Esophagus muscularis mucosa (tissue), 4 donors: Measurements from ENCODE around the gene PUSL1. TPM values are rescaled to one million over a fixed set of nuclear protein-coding genes. Genes with fewer than 3 reads are reported as not detected.
A peak's percentile ranks its signal among the peaks of the same experiment; 100 is the strongest.

ENCODE experiments used
- DNase-seq: peaks from one replicate; pipeline ENCODE4 v3.0.0-alpha.2; 2017; ENCODE audit errors: extremely low spot score
- H3K27ac ChIP-seq, 4 donors: fragments of 200-600 bp; sonication (generic); replicated peaks in 1 of 4; 1 replicate in 3 of 4; 2 replicates in 1 of 4; pipeline ENCODE4 v1.5.1; 2016 to 2019; ENCODE audit warnings: mild to moderate bottlenecking in 1 of 4
- H3K27me3 ChIP-seq, 4 donors: fragments of 200-600 bp; sonication (generic); one replicate each; pipeline versions ENCODE4 v1.5.1 to v1.6.0; 2016 to 2019
- H3K36me3 ChIP-seq, 4 donors: fragments of 200-600 bp; sonication (generic); one replicate each; pipeline ENCODE4 v1.5.1; 2016 to 2019
- H3K4me1 ChIP-seq, 4 donors: fragments of 200-600 bp; sonication (generic); one replicate each; pipeline ENCODE4 v1.5.1; 2016 to 2019
- H3K4me3 ChIP-seq, 4 donors: fragments of 200-600 bp; sonication (generic); 1 replicate in 2 of 4; 2 replicates in 2 of 4; pipeline ENCODE4 v1.5.1; 2016 to 2019; ENCODE audit warnings: mild to moderate bottlenecking in 4 of 4, moderate library complexity in 1 of 4
- H3K9me3 ChIP-seq, 4 donors: fragments of 200-600 bp; sonication (generic); 1 replicate in 3 of 4; 2 replicates in 1 of 4; pipeline ENCODE4 v1.5.1; 2016 to 2019
- EP300 ChIP-seq: sonication (generic); formaldehyde crosslinking; IDR thresholded peaks from one replicate; pipeline ENCODE4 v1.6.1; 2017; ENCODE audit warnings: antibody characterized with exemption
- POLR2A ChIP-seq: fragments of 450-650 bp; IDR thresholded peaks from one replicate; pipeline ENCODE4 v1.6.1; 2017; ENCODE audit warnings: antibody characterized with exemption, moderate library complexity, mild to moderate bottlenecking, low read depth
- POLR2AphosphoS5 ChIP-seq, 2 donors: sonication (generic); formaldehyde crosslinking; IDR thresholded peaks; one replicate each; pipeline ENCODE4 v1.6.1; 2017; ENCODE audit warnings: antibody characterized with exemption in 2 of 2
- WGBS: methylation state at CpG from one replicate; pipeline ENCODE4 v1.1.5; 2018; 5-methylcytosine and 5-hydroxymethylcytosine counted together
- intact Hi-C: fragments of 100-400 bp; cut with DNase I; formaldehyde crosslinking; loops from one replicate; pipeline ENCODE4 v1.15.1; 2023
- total RNA-seq, 4 donors: library from RNA; depleted of rRNA; stranded (reverse); fragments of >200 nt; gene quantifications; one replicate each; pipeline versions ENCODE4 v1.1.0 to v1.2.1, GENCODE V29; 2016
- TF ChIP-seq, protein P1 (sequence below), 3 experiments: fragments of 200-600 bp in 2 of 3; fragments of 450-650 bp in 1 of 3; sonication (generic) in 2 of 3; IDR thresholded peaks; one replicate each; pipeline ENCODE4 v1.5.1; 2017 to 2019; ENCODE audit warnings: antibody characterized with exemption in 3 of 3, mild to moderate bottlenecking in 2 of 3, moderate library complexity in 1 of 3

Gene PUSL1
- total RNA-seq, 4 donors from 2014 or later, result 10.3 to 24.7 (median 21.7) TPM

DNA sequence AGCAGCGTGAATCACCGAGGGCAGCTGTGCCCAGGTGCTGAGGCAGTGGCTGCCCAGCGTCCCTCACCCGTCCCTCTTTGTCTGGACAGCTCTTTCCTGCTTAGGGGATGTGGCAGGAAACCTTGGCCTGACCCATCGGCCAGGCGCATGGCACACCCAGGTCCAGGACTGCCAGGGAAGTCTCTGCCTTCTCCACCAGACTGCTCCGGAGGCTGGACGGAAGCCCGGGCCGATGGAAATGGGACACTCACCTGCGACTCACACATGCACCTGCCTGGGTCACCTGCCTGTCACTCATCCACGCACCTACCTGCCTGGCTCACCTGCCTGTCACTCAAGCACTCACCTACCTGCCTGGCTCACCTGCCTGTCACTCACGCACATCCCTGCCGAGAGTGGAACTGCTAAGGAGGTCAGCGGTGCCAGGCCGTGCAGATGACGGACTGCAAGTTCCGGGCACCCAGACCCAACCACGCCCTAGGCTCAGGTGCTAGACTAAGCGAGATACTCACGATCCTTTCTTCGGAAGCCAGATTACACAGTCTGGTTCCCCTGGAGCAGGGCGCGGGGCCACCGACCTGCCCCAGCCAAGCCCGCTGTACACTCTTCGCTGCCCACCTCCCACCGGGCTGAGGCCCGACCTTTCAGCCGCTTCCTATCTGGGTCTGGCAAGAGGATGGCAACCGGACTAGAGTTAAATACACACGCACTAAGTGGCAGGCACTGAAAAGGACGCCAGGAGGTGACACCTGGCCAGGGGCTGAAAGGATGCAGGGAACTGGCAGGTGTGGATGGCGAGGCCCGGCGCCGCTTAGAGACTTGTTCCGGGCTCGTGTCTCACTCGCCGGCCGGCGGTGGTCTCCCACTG is 35.8 kb upstream of the PUSL1 start:
- TF ChIP-seq, protein P1, sequence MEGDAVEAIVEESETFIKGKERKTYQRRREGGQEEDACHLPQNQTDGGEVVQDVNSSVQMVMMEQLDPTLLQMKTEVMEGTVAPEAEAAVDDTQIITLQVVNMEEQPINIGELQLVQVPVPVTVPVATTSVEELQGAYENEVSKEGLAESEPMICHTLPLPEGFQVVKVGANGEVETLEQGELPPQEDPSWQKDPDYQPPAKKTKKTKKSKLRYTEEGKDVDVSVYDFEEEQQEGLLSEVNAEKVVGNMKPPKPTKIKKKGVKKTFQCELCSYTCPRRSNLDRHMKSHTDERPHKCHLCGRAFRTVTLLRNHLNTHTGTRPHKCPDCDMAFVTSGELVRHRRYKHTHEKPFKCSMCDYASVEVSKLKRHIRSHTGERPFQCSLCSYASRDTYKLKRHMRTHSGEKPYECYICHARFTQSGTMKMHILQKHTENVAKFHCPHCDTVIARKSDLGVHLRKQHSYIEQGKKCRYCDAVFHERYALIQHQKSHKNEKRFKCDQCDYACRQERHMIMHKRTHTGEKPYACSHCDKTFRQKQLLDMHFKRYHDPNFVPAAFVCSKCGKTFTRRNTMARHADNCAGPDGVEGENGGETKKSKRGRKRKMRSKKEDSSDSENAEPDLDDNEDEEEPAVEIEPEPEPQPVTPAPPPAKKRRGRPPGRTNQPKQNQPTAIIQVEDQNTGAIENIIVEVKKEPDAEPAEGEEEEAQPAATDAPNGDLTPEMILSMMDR (IDR thresholded peaks at IDR 0.05), result no peak
- no peak for TF ChIP-seq POLR2AphosphoS5 (IDR thresholded peaks at IDR 0.05)
- no peak for TF ChIP-seq POLR2A
- TF ChIP-seq EP300, result no peak
- H3K36me3 ChIP-seq, result peaks cover 4 to 18% (median 13%) of the 10 kb centered on the region in 4 donors
- intact Hi-C loops, result loop anchor here (5.0 kb wide), 1 partner anchor 40 kb away; the partner anchor contains the start of genes B3GALT6 and SDF4
- H3K4me1 ChIP-seq, result peaks cover 40 to 75% (median 53%) of the 10 kb centered on the region in 4 donors
- no peak for DNase-seq
- peak overlapping the region; percentile 81 to 92 (median 86) for H3K27ac ChIP-seq
- peak overlapping the region; percentile 69 to 98 (median 96) for H3K4me3 ChIP-seq
- no peaks in the 10 kb centered on the region for H3K27me3 ChIP-seq
- 62% methylated on average over 23 of the region's 43 CpGs for WGBS
- H3K9me3 ChIP-seq, result no peaks in the 10 kb centered on the region

DNA sequence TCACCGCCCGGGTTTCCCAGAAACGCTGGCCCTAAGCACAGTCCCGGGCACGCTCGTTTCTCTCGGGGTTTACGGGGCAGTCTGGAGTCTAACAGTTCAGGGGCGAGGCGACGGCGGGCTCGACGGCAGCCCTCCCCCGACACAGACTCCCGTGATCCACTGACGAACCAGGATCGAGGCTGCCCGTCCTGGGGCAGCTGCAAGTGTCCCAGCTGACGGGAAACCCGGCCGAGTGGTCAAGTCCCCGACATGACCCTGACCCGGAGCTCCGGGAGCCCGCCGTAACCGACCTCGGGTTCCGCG is 35.2 kb upstream of the PUSL1 start:
- no peaks in the 10 kb centered on the region for H3K9me3 ChIP-seq
- H3K4me1 ChIP-seq, result peaks cover 40 to 69% (median 53%) of the 10 kb centered on the region in 4 donors
- intact Hi-C loops, result loop anchor here (5.0 kb wide), 1 partner anchor 41 kb away; the partner anchor contains the start of genes B3GALT6 and SDF4
- H3K27ac ChIP-seq, result peak overlapping the region; percentile 81 to 92 (median 86)
- H3K4me3 ChIP-seq, result peak overlapping the region; percentile 69 to 98 (median 96)
- DNase-seq, result no peak
- peaks cover 3 to 13% (median 7%) of the 10 kb centered on the region in 4 donors for H3K36me3 ChIP-seq
- no peaks in the 10 kb centered on the region for H3K27me3 ChIP-seq
- no peak for TF ChIP-seq POLR2A
- TF ChIP-seq POLR2AphosphoS5 (IDR thresholded peaks at IDR 0.05), result no peak
- no peak for TF ChIP-seq EP300
- TF ChIP-seq, protein P1 (IDR thresholded peaks at IDR 0.05), result no peak
- no CpG with 5 or more reads among the region's 31 CpGs for WGBS

DNA sequence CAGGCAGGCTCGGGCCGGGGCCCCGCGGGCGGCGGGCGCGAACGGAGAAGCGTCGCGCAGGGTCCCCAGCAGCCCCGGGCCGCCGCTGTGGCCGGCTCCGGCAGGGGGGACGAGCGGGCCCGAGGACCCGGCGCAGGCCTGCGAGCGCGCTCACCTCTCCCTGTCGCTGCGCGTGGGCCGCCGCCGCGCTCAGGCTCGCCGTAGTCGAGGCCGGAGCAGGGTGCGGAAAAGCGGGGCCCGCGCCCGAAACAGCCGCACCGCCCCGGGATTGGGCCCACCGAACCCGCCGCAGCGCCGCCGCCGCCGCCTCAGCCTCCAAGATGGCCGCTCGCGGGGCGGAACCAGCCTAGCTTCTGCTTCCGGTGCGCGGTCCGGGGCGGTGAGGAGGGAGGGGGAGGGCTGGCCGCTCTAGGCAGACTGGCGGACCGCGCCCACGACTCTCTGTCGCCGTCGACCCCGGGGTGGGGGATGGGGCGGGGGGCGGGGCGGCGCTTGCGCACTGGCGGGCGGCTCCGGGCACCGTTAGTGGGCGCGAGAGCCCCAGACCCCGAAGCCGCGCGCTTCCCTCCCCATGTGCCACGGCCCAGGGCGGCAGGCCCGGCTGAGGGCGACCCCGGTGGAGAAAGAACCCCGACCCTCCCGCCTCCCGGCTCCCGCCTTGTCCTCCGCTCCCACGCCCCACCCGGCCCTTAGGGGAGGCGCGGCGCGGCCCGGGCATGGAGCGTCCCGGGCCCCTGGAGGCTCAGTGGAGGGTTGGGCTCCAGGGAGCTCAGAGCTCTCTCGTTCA is 34.7 kb upstream of the PUSL1 start, which contains the start of gene UBE2J2:
UBE2J2 (minus strand) TSS at position 343 of the 787 bp plus-strand sequence. CDS start 5,862 bp downstream, outside the sequence.
- peak within 1 kb of the TSS; percentile 69 to 98 (median 96) for H3K4me3 ChIP-seq
- H3K27ac ChIP-seq, result peak within 1 kb of the TSS; percentile 81 to 92 (median 86)
- no peaks in the 10 kb centered on the region for H3K27me3 ChIP-seq
- peaks cover 0 to 7% (median 2%) of the 10 kb centered on the region in 4 donors for H3K36me3 ChIP-seq
- peak; percentile 97 for DNase-seq
- TF ChIP-seq POLR2A, result peak; percentile 30
- TF ChIP-seq EP300, result no peak
- TF ChIP-seq, protein P1 (IDR thresholded peaks at IDR 0.05), result no peak
- peak; percentile 80 to 82 for TF ChIP-seq POLR2AphosphoS5 (IDR thresholded peaks at IDR 0.05)
- intact Hi-C loops, result loop anchor here (5.0 kb wide), 1 partner anchor 41 kb away; the partner anchor contains the start of genes B3GALT6 and SDF4
- WGBS, result 0% methylated on average over 9 of the region's 105 CpGs
- peaks cover 40 to 64% (median 50%) of the 10 kb centered on the region in 4 donors for H3K4me1 ChIP-seq
- H3K9me3 ChIP-seq, result no peaks in the 10 kb centered on the region

DNA sequence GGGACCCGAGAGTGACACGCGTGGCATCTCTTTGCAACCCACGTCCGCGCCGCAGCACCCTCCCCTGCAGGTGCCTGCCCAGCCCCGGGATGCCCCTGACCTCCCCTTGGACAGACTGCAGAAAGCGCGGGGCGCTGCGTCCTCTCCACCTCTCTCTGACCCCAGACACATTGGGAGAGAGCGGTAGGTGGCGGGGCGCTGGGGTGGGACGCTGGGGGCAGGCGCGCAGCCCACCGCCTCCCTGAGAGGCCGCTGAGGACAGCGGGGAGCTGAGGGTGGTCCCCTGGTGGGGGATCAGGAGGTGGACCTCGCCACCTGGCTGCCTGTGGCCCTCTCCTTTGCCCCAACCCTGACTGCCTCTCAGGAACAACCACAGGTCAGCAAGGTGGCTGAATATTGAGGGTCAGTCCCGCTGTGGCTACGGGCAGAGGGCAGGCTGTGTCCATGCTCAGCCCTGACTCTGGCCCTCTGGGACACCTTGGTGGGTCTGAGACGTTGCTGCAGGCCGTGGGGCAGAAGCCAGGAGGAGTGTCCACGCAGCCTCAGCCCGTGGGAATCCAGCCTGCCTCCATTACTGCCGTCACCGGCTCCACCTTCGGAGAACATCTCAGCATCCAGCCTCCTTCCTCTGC is 34.0 kb upstream of the PUSL1 start:
- no peak for DNase-seq
- 39% methylated on average over 6 of the region's 31 CpGs for WGBS
- peak overlapping the region; percentile 81 to 92 (median 86) for H3K27ac ChIP-seq
- H3K9me3 ChIP-seq, result no peaks in the 10 kb centered on the region
- TF ChIP-seq EP300 (no peak), POLR2A (no peak), POLR2AphosphoS5 (IDR thresholded peaks at IDR 0.05) (no peak)
- TF ChIP-seq, protein P1 (IDR thresholded peaks at IDR 0.05), result no peak
- peaks cover 0 to 5% (median 2%) of the 10 kb centered on the region in 4 donors for H3K36me3 ChIP-seq
- H3K27me3 ChIP-seq, result no peaks in the 10 kb centered on the region
- H3K4me1 ChIP-seq, result peaks cover 40 to 56% (median 47%) of the 10 kb centered on the region in 4 donors
- intact Hi-C loops, result loop anchor here (5.0 kb wide), 1 partner anchor 42 kb away; the partner anchor contains the start of genes B3GALT6 and SDF4
- H3K4me3 ChIP-seq, result peak overlapping the region; percentile 69 to 98 (median 96)
